ENCODE measurements around the gene SMYD3.

SMYD3 gene

GRCh38 chr1:246302251-246302625 is 204.8 kb downstream of the SMYD3 start:
- no peak for DNase-seq

GRCh38 chr1:246301553-246302250 is 205.4 kb downstream of the SMYD3 start:
- no peak for DNase-seq

DNA sequence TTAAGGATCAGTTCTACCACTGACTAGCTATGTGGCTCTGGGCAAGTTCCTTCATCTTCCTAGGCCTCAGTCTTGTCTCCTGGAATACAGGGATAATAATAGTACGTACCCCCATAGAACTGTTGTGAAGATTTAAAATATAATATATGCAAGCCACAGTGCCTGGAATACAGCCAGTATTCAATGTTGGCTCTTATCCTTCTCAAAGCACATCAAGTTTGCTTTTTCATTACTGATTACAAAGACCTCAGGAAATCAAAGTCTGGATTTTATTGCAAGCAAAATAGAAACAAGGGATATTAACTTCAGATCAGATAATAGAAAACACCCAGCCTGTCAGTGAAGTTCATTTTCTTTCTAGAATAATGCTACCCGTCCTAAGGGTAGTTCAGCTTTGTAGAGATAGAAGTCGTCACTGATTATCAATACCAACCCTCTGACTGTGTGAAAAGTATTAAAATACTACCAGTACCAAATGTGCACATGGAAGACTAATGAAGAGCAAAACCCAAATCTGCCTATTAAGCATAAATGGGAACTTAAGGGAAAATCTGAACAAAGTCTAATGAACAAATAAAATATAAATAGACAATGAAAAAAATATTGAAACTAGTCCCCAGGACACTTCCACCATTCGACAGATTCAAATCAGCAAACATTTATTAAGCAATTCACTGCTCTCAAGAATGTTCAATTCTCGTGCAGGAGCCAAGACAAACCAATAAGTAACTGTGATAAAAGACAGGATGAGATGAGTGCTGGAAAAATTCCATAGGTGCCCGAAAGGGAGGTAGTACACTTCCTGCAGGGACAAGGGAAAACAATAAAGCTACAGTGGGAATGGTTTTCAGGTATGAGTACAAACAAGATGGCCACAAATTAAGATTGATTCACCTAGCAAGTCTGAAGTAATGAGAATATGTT is 206.2 kb downstream of the SMYD3 start:
- DNase-seq: no peak

DNA sequence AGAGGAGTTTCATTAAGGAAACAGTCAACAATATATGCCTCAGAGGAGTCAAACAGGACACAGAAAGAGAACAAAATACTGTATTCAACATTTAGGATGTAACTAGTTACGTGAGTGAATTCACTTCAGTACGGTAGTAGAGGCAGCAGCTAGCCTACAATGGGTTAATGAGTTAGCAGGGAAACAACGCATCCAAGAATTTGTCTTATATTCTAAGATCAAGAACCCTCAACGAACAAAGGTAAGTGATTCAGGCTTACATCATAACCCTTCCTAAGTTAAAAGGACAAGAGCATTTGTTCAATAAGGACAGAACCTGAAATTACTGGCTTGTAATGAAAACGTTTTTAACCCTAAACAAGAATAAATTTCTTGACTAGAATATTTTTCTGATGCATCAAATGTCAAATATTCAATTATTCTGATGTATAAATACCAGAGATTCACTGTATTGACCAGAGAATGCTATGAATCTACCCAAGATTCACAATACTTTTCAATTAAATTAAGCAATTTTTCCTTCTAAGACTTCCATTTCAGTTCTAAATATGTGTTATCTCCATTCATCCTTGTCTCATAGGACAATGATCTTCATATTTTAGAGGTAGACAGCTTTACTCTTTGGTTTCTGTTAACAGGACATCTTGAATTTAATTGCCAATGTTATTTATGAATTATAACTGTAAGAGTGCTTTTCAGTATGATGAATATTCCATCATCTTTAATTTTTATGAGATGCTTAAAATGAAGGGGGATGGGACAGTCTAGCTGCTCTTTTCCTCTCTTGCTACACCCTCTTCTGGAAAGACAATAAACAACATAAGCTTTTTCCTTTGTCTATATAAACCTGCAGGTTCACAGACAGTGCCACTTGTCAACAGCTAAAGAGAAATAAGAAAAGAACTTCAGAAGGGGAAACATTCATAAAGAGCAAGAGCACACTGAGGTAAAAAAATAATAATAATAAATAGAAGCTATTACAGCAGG is 209.5 kb downstream of the SMYD3 start:
- DNase-seq: no peak

- DNase-seq: no peak
Observed at GRCh38 chr1:246295968-246296367, 211.1 kb downstream of the SMYD3 start.

DNA sequence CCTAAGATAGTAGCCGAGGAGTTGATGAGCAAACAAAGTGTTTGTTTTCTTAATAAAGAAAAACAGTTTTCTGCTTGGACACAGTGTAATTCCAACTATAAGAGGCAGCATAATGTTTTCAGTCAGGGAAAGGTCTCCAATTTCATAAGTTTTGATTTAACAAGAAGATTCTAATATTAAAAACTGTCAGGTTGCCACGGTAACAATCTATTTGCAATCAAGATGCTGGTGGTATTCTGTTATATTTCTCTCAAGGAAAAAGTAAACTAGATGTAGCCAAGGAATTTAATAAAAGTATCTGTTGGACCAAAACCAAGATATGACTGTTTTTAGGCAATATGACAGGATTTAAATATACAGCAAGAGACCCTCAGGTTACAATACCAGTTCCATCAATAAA is 211.7 kb downstream of the SMYD3 start:
- DNase-seq: no peak

GRCh38 chr1:246294263-246294662 is 212.8 kb downstream of the SMYD3 start:
- DNase-seq: no peak

DNA sequence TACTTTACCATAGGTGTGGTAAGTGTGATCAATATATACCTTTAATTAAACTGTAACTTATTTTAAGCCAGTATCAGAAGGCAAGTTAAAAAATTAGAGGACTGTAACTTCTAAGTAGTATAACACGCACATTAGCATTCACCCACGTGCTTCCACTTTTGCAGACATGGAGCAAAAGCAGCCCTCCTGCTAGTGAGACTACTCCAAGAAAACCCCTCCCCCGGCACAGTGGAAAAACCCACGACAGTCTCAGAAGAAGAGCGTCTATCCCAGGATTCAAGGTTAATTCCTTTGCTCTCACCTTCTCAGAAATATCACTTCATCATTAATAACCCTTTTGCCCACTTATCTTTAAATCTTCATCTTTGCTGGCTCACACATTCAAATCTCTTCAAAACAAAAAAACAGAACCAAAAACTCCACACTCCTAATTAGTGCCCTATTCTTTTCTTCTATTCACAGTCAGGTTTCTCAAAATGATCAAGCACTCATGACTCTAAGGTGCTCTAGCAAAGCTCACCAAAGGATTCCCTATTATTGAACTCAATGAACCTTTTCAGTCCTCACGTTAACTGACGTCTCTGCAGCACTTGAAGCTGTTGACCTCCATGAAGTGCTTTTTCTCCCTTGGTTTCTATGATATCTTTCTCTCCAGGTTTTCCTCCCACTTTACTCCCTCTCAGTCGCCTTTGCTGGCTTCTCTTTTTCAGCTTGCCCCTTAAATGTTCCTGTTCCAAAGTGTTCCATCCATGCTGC is 213.5 kb downstream of the SMYD3 start:
- no peak for DNase-seq

- DNase-seq: no peak
Observed at GRCh38 chr1:246292571-246292970, 214.5 kb downstream of the SMYD3 start.

DNA sequence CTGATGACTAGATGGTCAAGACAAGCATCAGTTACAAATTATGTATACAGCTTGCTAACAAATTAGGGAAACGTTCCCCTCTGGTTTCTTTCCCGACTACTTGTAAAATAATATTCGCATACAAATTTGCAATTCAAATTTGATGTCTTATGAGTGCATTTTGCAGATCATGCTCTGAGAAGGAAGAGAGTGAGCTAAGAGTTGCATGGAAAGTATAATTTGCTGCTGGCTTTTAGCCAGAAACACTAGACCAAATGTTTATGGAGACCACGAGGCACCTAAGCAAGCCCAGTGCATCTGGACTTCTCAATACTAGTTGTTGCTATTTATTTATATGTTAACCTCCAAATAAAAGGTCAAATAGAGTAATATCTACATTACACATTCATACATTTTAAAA is 216.0 kb downstream of the SMYD3 start:
- no peak for DNase-seq

DNA sequence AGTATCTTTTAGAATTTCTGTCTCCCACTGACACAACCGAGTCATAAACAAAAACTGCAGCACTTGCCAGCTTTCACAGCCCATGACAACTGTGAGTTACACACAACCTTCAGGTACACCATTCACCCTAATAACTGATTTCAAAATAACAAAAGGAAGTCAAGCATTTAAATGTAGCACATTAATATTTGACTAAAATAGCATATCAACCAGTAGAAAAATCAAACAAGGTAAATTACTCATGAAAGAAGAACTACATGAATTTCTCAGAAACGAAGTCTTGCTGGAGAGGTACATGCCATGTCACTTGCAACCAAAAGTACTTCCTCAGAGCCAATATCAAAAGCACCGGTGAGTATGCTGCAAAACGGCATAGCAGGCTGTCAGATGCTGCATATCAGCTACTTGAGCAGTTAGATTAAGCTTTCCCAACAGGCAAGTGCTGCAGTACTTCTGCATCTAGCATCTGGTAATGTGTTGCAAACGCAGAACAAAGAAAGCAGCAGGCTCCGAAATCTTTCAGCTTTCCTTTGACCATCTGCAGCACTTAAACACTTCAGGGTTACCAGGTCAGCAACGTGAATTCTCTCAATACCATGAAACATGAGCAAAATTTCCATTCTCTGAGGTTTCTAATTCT is 223.2 kb downstream of the SMYD3 start:
- no peak for DNase-seq

DNA sequence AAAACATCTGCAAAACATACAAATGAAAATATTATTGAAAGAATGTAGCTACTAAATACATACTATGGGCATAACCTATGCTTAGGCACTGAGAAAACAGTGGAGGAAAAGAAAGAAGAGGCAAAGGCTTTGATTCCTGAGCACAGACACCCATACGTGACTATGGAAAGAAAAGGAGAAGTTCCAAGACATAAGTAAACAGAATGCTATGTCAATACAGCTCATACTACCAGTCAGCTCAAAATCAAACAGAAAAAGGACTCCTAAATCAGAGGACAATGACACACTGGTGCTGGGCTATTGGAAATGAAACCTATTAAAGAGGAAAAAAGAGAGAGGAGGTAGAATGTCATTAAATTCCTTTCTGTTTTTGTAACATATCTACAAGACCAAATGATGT is 225.4 kb downstream of the SMYD3 start:
- DNase-seq: no peak

DNA sequence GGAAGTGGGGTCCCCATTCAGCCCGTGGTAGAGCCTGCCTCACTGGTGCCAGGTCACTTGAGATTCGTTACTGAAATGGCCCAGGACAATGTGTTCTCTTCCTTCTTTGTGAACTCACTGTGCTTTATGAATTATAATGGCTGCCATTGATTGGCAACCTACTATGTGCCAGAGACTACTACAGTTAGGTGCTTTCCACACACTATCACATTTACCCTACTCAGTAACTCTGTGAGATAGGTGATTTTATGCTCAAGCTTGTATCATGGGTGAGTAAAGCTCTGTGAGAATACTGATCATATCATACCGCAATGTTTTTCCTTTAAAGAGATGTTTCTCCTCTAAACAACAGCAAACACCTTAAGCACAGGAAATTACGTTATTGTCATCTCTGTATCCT is 225.9 kb downstream of the SMYD3 start:
- no peak for DNase-seq

DNA sequence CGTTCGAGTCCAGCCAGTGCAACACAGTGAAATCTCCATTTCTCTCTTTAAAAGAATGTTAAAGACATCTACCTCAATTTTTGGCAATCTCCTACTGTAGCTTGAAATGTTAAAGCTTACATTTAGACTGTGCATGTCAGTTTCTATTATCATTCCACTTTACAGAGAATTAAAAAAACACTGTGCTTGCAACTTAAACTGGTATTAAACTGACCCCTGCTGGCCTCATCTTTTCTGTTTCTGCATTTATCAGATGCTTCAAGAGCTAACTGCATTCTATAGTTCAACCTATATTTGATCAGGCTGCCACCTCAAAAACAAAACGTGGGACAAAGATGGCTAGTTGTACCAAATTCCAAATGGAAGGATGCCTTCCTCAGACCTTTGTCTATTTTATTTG is 226.5 kb downstream of the SMYD3 start:
- DNase-seq: no peak

DNA sequence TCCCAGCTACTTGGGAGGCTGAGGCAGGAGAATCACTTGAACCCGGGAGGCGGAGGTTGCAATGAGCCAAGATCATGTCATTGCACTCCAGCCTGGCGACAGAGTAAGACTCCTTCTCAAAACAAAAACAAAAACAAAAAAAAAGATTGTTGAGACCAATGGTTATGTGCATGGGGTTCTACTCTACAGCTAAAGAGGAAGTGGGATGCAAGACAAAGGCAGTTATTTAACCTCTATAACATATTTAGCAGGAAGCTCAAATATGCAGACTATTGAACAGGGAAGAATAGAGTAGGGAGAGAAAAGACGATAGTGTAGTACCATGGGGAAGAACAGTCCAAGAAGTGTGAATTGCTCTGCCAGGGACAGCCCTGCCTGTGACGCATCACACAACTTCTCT is 227.7 kb downstream of the SMYD3 start:
- no peak for DNase-seq

DNA sequence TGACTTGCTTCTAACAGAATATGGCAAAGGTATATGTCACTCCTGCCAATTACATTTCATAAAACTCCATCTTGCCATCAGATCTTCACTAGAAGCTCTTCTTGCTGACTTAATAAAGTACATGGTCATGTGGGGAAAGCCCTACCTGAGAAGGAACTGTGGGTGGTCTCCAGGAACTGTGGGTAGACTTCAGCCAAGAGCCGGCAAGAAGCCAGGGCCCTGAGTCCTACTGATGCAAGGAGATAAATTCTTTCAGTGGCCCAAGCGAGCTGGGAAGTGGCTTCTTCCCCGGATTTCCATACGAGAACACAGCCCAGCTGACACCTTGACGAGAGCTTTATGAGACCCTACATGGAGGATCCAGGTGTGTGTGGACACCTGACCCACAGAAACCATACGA is 228.7 kb downstream of the SMYD3 start:
- DNase-seq: no peak

GRCh38 chr1:246275036-246275435 is 232.0 kb downstream of the SMYD3 start:
- DNase-seq: no peak

- no peak for DNase-seq
Observed at GRCh38 chr1:246274186-246274585, 232.9 kb downstream of the SMYD3 start.

DNA sequence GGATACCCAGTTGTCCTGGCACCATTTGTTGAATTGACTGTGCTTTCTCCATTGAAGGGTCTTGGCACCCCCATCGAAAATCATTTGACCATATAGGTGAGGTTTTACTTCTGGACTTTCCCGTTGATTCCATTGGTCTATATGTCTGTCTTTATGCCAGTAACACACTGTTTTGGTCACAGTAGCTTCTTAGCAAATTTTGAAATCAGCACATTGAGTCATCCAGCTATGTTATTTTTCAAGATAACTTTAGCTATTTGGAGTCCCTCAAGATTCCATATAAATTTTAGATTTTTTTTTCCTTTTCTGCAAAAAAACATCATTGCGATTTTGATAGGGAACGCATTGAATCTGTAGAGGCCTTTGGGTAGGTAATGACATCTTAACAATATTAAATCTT is 235.6 kb downstream of the SMYD3 start:
- DNase-seq: no peak

GRCh38 chr1:246270236-246270635 is 236.8 kb downstream of the SMYD3 start:
- DNase-seq: no peak

DNA sequence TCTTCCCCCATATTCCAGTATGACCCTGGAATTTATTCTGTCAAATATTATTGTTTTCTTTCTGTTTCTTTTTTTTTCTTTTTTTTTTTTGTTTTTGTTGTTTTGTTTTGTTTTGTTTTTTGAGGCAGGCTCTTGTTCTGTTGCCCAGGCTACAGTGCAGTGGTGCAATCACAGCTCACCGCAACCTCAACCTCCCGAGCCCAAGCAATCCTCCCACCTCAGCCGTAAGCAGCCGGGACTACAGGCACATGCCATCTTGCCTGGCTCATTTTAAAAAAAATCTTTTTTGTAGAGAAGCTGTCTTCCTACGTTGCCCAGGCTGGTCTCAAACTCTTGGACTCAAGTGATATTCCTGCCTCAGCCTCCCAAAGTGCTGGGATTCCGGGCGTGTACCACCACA is 237.6 kb downstream of the SMYD3 start:
- DNase-seq: no peak

DNA sequence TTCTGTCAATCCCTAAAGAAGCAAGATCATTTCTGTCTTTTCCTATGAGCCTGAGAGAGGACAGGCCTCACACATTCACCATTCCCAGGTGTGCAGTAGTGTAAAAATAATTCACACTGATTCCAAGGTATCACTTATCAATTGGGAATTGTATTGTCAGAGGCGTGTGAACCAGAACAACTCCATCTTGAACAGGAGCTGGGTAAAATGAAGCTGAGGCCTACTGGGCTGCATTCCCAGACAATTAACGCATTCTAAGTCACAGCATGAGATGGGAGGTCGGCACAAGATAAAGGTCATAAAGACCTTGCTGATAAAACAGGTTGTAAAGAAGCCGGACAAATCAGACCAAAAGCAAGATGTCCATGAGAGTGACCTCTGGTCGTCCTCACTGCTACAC is 239.2 kb downstream of the SMYD3 start:
- DNase-seq: no peak

Data from CD4-positive, alpha-beta T cell treated with Interleukin-6 for 4 hours (primary cell).